ENCODE results near the gene SRMS. TPM values are rescaled to one million over a fixed set of nuclear protein-coding genes. Genes with fewer than 3 reads are reported as not detected.
A peak's percentile ranks its signal among the peaks of the same experiment; 100 is the strongest.

The SRMS gene
- total RNA-seq, 1 donor from 2014 or later, result not detected

DNA sequence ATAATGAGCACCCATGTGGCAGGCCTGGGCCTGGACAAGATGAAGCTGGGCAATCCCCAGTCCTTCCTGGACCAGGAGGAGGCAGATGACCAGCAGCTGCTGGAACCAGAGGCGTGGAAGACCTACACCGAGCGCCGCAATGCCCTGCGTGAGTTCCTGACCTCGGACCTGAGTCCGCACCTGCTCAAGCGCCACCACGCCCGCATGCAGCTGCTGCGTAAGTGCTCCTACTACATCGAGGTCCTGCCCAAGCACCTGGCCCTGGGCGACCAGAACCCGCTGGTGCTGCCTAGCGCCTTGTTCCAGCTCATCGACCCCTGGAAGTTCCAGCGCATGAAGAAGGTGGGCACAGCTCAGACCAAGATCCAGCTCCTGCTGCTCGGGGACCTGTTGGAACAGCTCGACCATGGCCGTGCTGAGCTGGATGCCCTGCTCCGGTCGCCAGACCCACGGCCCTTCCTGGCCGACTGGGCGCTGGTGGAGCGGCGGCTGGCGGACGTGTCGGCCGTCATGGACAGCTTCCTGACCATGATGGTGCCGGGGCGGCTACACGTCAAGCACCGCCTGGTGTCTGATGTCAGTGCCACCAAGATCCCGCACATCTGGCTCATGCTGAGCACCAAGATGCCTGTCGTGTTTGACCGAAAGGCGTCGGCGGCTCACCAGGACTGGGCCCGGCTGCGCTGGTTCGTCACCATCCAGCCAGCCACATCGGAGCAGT is 8.3 kb upstream of the SRMS start:
- no peak for DNase-seq (ENCODE audit: low spot score)
- intact Hi-C loops (cut with DNase I), result no loop called here

GRCh38 chr20:63554361-63555278 is 7.1 kb upstream of the SRMS start:
- DNase-seq (ENCODE audit: low spot score), result no peak
- intact Hi-C loops (cut with DNase I), result no loop called here

GRCh38 chr20:63553933-63554290 is 6.4 kb upstream of the SRMS start, which contains the start of gene FNDC11:
FNDC11 (plus strand) TSS chr20:63554159; CDS start chr20:63555664, 1,505 bp downstream.
- DNase-seq (ENCODE audit: low spot score), result no peak
- intact Hi-C loops (cut with DNase I), result no loop called here

GRCh38 chr20:63553251-63553932 is 5.8 kb upstream of the SRMS start:
- peak; percentile 89 for DNase-seq (ENCODE audit: low spot score)
- intact Hi-C loops (cut with DNase I), result no loop called here

DNA sequence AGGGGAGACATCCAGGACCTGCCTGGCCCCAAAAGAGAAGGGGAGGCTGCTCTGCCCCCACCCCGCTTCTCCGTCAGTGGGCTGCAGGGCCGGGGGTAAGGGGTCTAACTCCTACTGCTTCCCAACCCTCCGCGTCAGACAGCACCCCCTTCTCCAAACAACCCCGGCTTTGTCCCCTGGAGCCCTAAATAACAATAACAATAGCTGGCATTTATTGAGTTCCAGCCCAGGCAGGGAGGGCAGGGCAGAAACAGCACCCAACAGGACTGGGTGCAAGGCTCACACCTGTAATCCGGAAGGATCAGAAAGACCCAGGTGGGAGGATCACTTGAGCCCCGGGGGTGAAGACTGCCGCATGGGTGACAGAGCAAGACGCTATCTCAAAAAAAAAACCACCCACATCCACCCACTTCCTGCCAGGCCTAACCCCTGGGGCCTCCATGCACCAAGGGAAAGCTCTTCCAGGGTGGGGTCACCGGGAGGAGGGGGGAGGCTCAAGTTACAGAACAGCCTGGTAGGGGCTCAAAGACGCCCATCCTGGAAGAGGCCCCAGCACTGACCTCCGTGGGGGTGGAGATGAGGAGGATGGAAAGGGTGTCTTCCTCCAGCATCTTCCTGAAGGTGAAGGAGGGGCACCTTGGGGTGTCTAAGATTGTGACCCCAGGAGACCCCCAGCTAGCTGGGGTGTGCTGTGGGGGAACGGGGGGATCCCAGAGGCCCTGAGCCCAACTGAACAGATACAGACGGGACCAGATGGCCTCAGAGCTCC is 5.1 kb upstream of the SRMS start:
- DNase-seq (ENCODE audit: low spot score), result no peak
- intact Hi-C loops (cut with DNase I), result no loop called here

GRCh38 chr20:63551068-63551467 is 3.5 kb upstream of the SRMS start:
- intact Hi-C loops (cut with DNase I), result no loop called here
- DNase-seq (ENCODE audit: low spot score), result no peak

- DNase-seq (ENCODE audit: low spot score), result no peak
- intact Hi-C loops (cut with DNase I), result no loop called here
These were observed 2.2 kb upstream of the SRMS start for GRCh38 chr20:63549679-63550282.

GRCh38 chr20:63549019-63549418 is 1.5 kb upstream of the SRMS start:
- intact Hi-C loops (cut with DNase I), result no loop called here
- no peak for DNase-seq (ENCODE audit: low spot score)

DNA sequence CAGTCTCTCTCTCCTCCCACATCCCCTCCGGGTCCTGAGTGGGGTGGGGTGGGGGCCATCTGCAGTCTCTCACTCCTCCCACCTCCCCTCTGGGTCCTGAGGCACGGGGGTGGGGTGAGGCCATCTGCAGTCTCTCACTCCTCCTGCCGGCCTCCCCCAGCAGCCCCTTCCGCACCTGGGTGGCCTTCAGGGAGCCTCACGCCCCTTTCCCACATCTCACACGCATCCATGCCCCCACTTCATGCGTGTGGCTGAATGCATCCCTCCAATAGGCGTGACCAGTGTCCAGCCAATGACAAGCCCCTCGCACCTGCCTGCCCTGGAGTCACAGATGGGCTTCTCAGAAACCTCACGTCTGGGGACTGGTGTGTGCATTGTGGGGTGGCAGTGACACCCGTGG is 993 bp upstream of the SRMS start:
- no peak for DNase-seq (ENCODE audit: low spot score)
- intact Hi-C loops (cut with DNase I), result no loop called here

DNA sequence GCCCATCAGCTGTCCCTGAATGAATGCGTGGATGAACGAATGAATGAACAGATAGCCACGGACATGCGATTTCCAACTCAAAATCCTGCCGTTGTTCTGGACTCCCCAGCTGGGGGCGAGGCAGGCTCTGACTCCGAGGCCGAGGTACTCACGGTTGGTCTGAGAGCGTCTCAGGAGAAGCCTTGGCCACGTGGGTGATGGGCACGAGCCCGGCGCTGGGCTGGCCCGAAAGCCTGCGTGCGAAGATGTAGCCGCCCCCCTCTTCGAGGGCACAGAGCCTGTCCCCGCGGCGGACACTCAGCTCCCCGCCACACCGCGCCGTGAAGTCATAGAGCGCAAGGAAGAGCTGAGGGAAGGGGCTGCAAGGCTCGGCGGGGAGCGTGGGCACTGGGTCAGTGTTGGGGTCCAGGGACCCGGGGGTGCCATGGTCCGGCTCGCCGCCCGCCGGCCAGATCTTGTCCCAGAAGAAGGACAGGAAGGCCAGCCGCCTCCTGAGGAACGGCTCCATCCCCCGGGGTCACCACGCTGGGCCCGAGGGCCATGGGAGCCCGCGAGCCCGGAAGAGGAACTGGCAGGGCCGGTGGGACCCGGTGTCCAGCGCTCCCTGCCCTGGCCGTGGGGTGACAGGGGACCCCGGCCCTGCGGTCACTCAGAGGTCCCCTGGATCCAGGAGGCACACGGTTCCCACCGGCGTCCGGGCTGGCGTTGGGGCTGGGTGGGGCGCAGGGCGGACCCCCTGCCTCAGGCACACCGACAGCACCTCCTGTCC is 409 bp downstream of the SRMS start:
- intact Hi-C loops (cut with DNase I), result no loop called here
- DNase-seq (ENCODE audit: low spot score), result no peak

DNA sequence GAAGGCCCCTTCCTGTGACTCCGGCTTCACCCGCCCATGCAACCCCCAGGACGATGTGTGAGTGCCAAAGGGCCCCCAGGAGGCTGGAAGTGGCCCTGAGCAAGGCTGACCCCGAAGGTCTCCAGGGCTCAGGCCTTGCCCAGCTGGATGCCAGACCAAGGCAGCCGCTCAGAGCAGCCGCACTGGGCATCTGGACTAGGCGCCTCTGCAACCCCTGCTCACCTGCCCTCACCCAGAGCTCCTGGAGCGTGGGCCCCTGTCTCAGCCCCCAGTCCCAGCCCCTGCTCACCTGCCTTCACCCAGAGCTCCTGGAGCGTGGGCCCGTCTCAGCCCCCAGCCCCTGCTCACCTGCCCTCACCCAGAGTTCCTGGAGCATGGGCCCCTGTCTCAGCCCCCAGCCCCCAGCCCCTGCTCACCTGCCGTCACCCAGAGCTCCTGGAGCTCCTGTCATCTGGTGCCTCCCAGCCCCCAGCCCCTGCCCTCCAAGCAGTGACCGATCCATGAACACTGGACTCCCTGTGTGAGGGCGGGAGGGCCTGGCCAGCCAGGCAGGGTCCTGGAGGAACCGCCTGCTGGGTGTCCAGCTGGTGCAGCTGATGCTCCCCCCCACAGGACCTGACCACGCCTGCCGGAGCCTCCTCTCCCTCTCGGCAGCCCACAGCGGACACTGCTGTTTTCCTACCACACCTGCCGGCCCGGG is 1.1 kb downstream of the SRMS start:
- intact Hi-C loops (cut with DNase I), result no loop called here
- no peak for DNase-seq (ENCODE audit: low spot score)

- intact Hi-C loops (cut with DNase I), result no loop called here
These were observed 1.7 kb downstream of the SRMS start for GRCh38 chr20:63545814-63546213.

GRCh38 chr20:63544958-63545516 is 2.5 kb downstream of the SRMS start:
- no peak for DNase-seq (ENCODE audit: low spot score)
- intact Hi-C loops (cut with DNase I), result no loop called here

More at GRCh38 chr20:63545814-63546213, 1.7 kb downstream of the SRMS start:
- no peak for DNase-seq (ENCODE audit: low spot score)

- intact Hi-C loops (cut with DNase I), result no loop called here
- DNase-seq (ENCODE audit: low spot score), result no peak
These were observed 3.1 kb downstream of the SRMS start for GRCh38 chr20:63544241-63544957.

- intact Hi-C loops (cut with DNase I), result no loop called here
- no peak for DNase-seq (ENCODE audit: low spot score)
These were observed 3.8 kb downstream of the SRMS start for GRCh38 chr20:63543733-63544132.

- intact Hi-C loops (cut with DNase I), result no loop called here
These were observed 4.4 kb downstream of the SRMS start for GRCh38 chr20:63543131-63543530.

GRCh38 chr20:63542696-63543095 is 4.9 kb downstream of the SRMS start:
- no peak for DNase-seq (ENCODE audit: low spot score)
- intact Hi-C loops (cut with DNase I), result no loop called here

More at GRCh38 chr20:63543131-63543530, 4.4 kb downstream of the SRMS start:
- no peak for DNase-seq (ENCODE audit: low spot score)
